Ectodermal cell (in vitro differentiated cells): ENCODE measurements around the gene TCFL5.

Experiments
- H3K27ac ChIP-seq: 2 replicates; pipeline ENCODE4 v1.7.0; 2013; ENCODE audit warnings: mild to moderate bottlenecking, low read depth, low read length; ENCODE audit not compliant: insufficient read depth, poor library complexity, severe bottlenecking
- H3K27me3 ChIP-seq: 2 replicates; pipeline ENCODE4 v1.7.0; 2013; ENCODE audit warnings: mild to moderate bottlenecking, low read length; ENCODE audit not compliant: insufficient read depth, control insufficient read depth, poor library complexity, severe bottlenecking
- H3K36me3 ChIP-seq: one replicate; pipeline ENCODE4 v1.7.0; 2013; ENCODE audit warnings: low read length; ENCODE audit not compliant: control insufficient read depth, insufficient read depth
- H3K4me1 ChIP-seq: one replicate; pipeline ENCODE4 v1.7.0; 2013; ENCODE audit warnings: low read length; ENCODE audit not compliant: control insufficient read depth, insufficient read depth
- H3K4me3 ChIP-seq: 2 replicates; pipeline ENCODE4 v1.7.0; 2013; ENCODE audit warnings: low read depth, low read length, control low read depth; ENCODE audit not compliant: insufficient read depth
- H3K9me3 ChIP-seq: 2 replicates; pipeline ENCODE4 v1.7.0; 2013; ENCODE audit warnings: mild to moderate bottlenecking, low read length, moderate library complexity; ENCODE audit not compliant: control insufficient read depth
- WGBS, 2 experiments: methylation state at CpG; one replicate each; pipeline ENCODE4 v1.1.7; 2013; ENCODE audit warnings: missing lambda C conversion rate in 2 of 2; 5-methylcytosine and 5-hydroxymethylcytosine counted together

Gene TCFL5

GRCh38 chr20:62844182-62844581 is 17.4 kb downstream of the TCFL5 start:
- Histone ChIP-seq H3K27ac (no peak overlapping the region), H3K27me3 (no peaks in the 10 kb centered on the region), H3K4me3 (no peak overlapping the region), H3K36me3 (no peaks in the 10 kb centered on the region), H3K9me3 (no peaks in the 10 kb centered on the region), H3K4me1 (peaks cover 6% of the 10 kb centered on the region)
- WGBS, 2 experiments, result 93 to 97% methylated on average over 7 of the region's 7 CpGs

- H3K27me3 ChIP-seq, result no peaks in the 10 kb centered on the region
- 92 to 95% methylated on average over 10 of the region's 10 CpGs for WGBS, 2 experiments
- H3K9me3 ChIP-seq, result no peaks in the 10 kb centered on the region
- H3K4me3 ChIP-seq, result no peak overlapping the region
- H3K36me3 ChIP-seq, result no peaks in the 10 kb centered on the region
- no peak overlapping the region for H3K27ac ChIP-seq
- peaks cover 6% of the 10 kb centered on the region for H3K4me1 ChIP-seq
These were observed 18.0 kb downstream of the TCFL5 start for GRCh38 chr20:62843656-62844055.

GRCh38 chr20:62841705-62842212 is 19.9 kb downstream of the TCFL5 start:
- no peak overlapping the region for H3K4me3 ChIP-seq
- H3K9me3 ChIP-seq, result no peaks in the 10 kb centered on the region
- H3K4me1 ChIP-seq, result peaks cover 6% of the 10 kb centered on the region
- no peaks in the 10 kb centered on the region for H3K36me3 ChIP-seq
- 94 to 95% methylated on average over 15 to 16 of the region's 16 CpGs for WGBS, 2 experiments
- H3K27ac ChIP-seq, result no peak overlapping the region
- no peaks in the 10 kb centered on the region for H3K27me3 ChIP-seq

GRCh38 chr20:62840244-62841197 is 21.1 kb downstream of the TCFL5 start:
- no peak overlapping the region for H3K27ac ChIP-seq
- H3K27me3 ChIP-seq, result no peaks in the 10 kb centered on the region
- H3K4me3 ChIP-seq, result no peak overlapping the region
- 84 to 85% methylated on average over 44 of the region's 45 CpGs for WGBS, 2 experiments
- H3K4me1 ChIP-seq, result peaks cover 6% of the 10 kb centered on the region
- no peaks in the 10 kb centered on the region for H3K36me3 ChIP-seq
- no peaks in the 10 kb centered on the region for H3K9me3 ChIP-seq

- 92 to 96% methylated on average over 11 of the region's 11 CpGs for WGBS, 2 experiments
- no peak overlapping the region for H3K4me3 ChIP-seq
These were observed 21.8 kb downstream of the TCFL5 start for GRCh38 chr20:62839816-62840215.

GRCh38 chr20:62839261-62839660 is 22.4 kb downstream of the TCFL5 start:
- Histone ChIP-seq H3K4me1 (peaks cover 16% of the 10 kb centered on the region), H3K36me3 (no peaks in the 10 kb centered on the region), H3K9me3 (no peaks in the 10 kb centered on the region), H3K27me3 (no peaks in the 10 kb centered on the region), H3K4me3 (no peak overlapping the region), H3K27ac (no peak overlapping the region)
- WGBS, 2 experiments, result 91 to 95% methylated on average over 8 of the region's 8 CpGs

More at GRCh38 chr20:62839816-62840215, 21.8 kb downstream of the TCFL5 start:
- no peaks in the 10 kb centered on the region for H3K36me3 ChIP-seq
- peaks cover 13% of the 10 kb centered on the region for H3K4me1 ChIP-seq
- no peak overlapping the region for H3K27ac ChIP-seq
- H3K9me3 ChIP-seq, result no peaks in the 10 kb centered on the region
- no peaks in the 10 kb centered on the region for H3K27me3 ChIP-seq

GRCh38 chr20:62838128-62838891 is 23.3 kb downstream of the TCFL5 start:
- H3K4me3 ChIP-seq, result no peak overlapping the region
- H3K9me3 ChIP-seq, result no peaks in the 10 kb centered on the region
- H3K36me3 ChIP-seq, result no peaks in the 10 kb centered on the region
- no peaks in the 10 kb centered on the region for H3K27me3 ChIP-seq
- no peak overlapping the region for H3K27ac ChIP-seq
- 94 to 95% methylated on average over 27 of the region's 27 CpGs for WGBS, 2 experiments
- H3K4me1 ChIP-seq, result peaks cover 16% of the 10 kb centered on the region

- Histone ChIP-seq H3K36me3 (no peaks in the 10 kb centered on the region), H3K4me1 (peaks cover 16% of the 10 kb centered on the region), H3K4me3 (no peak overlapping the region), H3K27ac (no peak overlapping the region), H3K9me3 (no peaks in the 10 kb centered on the region), H3K27me3 (no peaks in the 10 kb centered on the region)
- WGBS, 2 experiments, result 95 to 96% methylated on average over 7 to 8 of the region's 8 CpGs
These were observed 23.9 kb downstream of the TCFL5 start for GRCh38 chr20:62837790-62838127.

- Histone ChIP-seq H3K27ac (no peak overlapping the region), H3K4me3 (no peak overlapping the region), H3K9me3 (no peaks in the 10 kb centered on the region), H3K36me3 (no peaks in the 10 kb centered on the region), H3K27me3 (no peaks in the 10 kb centered on the region), H3K4me1 (peaks cover 21% of the 10 kb centered on the region)
- WGBS, 2 experiments, result 95 to 96% methylated on average over 19 of the region's 19 CpGs
These were observed 24.6 kb downstream of the TCFL5 start for GRCh38 chr20:62836967-62837490.
